Pancreas (tissue), 10 donors: ENCODE results near the gene ARHGEF40. TPM values are rescaled to one million over a fixed set of nuclear protein-coding genes. Genes with fewer than 3 reads are reported as not detected.
A peak's percentile ranks its signal among the peaks of the same experiment; 100 is the strongest.

Experiments used
- ATAC-seq, 4 donors: fragments of 200-7000 bp; cut with Tn5 transposase; one replicate each; pipeline versions ENCODE4 v1.8.0 to v1.9.1; 2020; ENCODE audit warnings: mild to moderate bottlenecking in 4 of 4, moderate library complexity in 4 of 4
- DNase-seq, 6 donors: peaks; one replicate each; pipeline ENCODE4 v3.0.0-alpha.2; 2020
- FAIRE-seq: peaks from 2 replicates; lab custom pipeline; 2012; peaks lifted over from hg19 to GRCh38; lab: Jason Lieb, UNC
- H3K27ac ChIP-seq, 4 donors: fragments of 200-600 bp; sonication (generic); 1 replicate in 3 of 4; 2 replicates in 1 of 4; pipeline versions ENCODE4 v1.5.0 to v1.8.0; 2020
- H3K27me3 ChIP-seq, 4 donors: fragments of 200-600 bp; one replicate each; pipeline ENCODE4 v1.8.0; 2021
- H3K36me3 ChIP-seq, 3 donors: fragments of 200-600 bp; sonication (generic) in 1 of 3; one replicate each; pipeline versions ENCODE4 v1.5.0 to v1.8.0; 2020 to 2021
- H3K4me1 ChIP-seq, 3 donors: fragments of 200-600 bp; one replicate each; pipeline ENCODE4 v1.8.0; 2021
- H3K4me3 ChIP-seq, 4 donors: fragments of 200-600 bp; sonication (generic) in 2 of 4; one replicate each; pipeline versions ENCODE4 v1.5.0 to v1.8.0; 2020 to 2021
- H3K9me3 ChIP-seq, 4 donors: fragments of 200-600 bp; one replicate each; pipeline ENCODE4 v1.8.0; 2021
- WGBS, 2 donors: extraction: QIAGEN DNeasy Blood & Tissue Kit; methylation state at CpG; one replicate each; pipeline ENCODE4 v1.1.7; 2013; 5-methylcytosine and 5-hydroxymethylcytosine counted together
- intact Hi-C, 3 donors: fragments of 100-400 bp; cut with DNase I; formaldehyde crosslinking; loops; one replicate each; pipeline versions ENCODE4 v1.11.1 to v1.14.2; 2022
- polyA plus RNA-seq, 2 donors: library from polyadenylated mRNA; stranded (reverse); fragments of 200-250 nt; gene quantifications; one replicate each; pipeline ENCODE4 v1.2.3, GENCODE V29; 2013
- total RNA-seq, 6 donors: library from RNA; stranded (reverse); fragmentation: NEBNext Ultra II Directional in 4 of 6; extraction: Animal tissue kit (Norgen Biotek cat#: 25700) in 4 of 6; gene quantifications; one replicate each; pipeline versions ENCODE4 v1.2.1 to v1.2.4, GENCODE V29; 2021 to 2023
- TF ChIP-seq, protein P1 (sequence below), 4 donors: fragments of 200-600 bp; sonication (generic) in 3 of 4; IDR thresholded peaks; one replicate each; pipeline versions ENCODE4 v1.5.0 to v1.8.0; 2021; ENCODE audit warnings: antibody characterized with exemption in 4 of 4
- donor health status: healthy with polysubstance abuse.
- donor health status: DM: no; HTN: no; CAD: no; lungs with moderate emphysema.
- donor health status: DM: no; HTN: no; CAD: no.
- donor health status: control.
- donor health status: control.
- donor health status: Bipolar disorder and iron deficiency.
- donor health status: DM: yes; HTN: yes; CAD: no.
- donor health status: DM: no; HTN: no; CAD: no.
- donor health status: DM: no; HTN: no; CAD: no.
- donor health status: DM: yes; HTN: yes; CAD: no.

The ARHGEF40 gene
- total and polyA plus RNA-seq, 8 donors = 24.5 to 77.0 (median 43.8) TPM

DNA sequence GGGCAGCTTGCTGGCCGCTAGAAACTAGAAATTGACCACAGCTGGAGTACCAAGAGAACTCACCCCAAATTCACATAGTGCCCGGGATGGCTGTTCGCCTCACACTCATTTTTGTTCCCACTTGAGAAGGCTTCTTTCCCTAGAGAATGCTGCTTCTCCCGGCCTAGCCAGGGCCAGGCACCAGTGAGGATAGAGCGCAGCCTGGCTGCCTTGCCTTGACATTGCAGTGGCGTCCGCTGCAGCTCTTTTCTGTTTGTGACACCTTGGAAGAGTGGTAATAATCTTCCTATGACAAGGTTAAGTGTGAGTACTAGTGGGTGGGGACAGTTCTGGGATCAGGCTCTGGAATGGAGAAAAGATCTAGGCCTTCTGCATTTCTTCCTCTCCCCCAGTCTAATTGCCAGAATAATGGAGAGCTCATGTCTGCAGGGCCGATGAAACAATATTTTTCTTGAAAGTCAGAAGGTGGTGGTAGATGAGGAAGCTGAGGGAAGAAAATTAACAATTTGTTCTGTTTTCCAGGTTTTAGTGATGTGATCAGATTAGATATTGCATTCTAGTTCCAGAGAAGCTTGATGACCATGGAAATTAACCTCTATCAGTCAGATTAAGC lies 34.5 kb downstream of the ARHGEF40 start:
- H3K36me3 ChIP-seq = no peaks in the 10 kb centered on the region
- intact Hi-C loops = loop anchor here in 1 of 3 donors (5.0 kb wide), 1 partner anchor 37 kb away; no protein-coding TSS in a partner anchor
- DNase-seq (peak; percentile 69 to 87 (median 75)), ATAC-seq (peak; percentile 67 to 84 (median 76)), FAIRE-seq (no peak)
- H3K4me1 ChIP-seq = peaks cover 14 to 36% (median 18%) of the 10 kb centered on the region in 3 donors
- TF ChIP-seq, protein P1, sequence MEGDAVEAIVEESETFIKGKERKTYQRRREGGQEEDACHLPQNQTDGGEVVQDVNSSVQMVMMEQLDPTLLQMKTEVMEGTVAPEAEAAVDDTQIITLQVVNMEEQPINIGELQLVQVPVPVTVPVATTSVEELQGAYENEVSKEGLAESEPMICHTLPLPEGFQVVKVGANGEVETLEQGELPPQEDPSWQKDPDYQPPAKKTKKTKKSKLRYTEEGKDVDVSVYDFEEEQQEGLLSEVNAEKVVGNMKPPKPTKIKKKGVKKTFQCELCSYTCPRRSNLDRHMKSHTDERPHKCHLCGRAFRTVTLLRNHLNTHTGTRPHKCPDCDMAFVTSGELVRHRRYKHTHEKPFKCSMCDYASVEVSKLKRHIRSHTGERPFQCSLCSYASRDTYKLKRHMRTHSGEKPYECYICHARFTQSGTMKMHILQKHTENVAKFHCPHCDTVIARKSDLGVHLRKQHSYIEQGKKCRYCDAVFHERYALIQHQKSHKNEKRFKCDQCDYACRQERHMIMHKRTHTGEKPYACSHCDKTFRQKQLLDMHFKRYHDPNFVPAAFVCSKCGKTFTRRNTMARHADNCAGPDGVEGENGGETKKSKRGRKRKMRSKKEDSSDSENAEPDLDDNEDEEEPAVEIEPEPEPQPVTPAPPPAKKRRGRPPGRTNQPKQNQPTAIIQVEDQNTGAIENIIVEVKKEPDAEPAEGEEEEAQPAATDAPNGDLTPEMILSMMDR (IDR thresholded peaks at IDR 0.05) = peak; percentile 63 to 93 (median 82)
- H3K27me3 ChIP-seq = no peaks in the 10 kb centered on the region
- H3K27ac ChIP-seq = peak overlapping the region; percentile 98 to 100 (median 98)
- H3K4me3 ChIP-seq = peak overlapping the region; percentile 49 to 67 (median 56)
- no peaks in the 10 kb centered on the region for H3K9me3 ChIP-seq
- WGBS, 2 donors = 2% methylated on average over 8 of the region's 8 CpGs

DNA sequence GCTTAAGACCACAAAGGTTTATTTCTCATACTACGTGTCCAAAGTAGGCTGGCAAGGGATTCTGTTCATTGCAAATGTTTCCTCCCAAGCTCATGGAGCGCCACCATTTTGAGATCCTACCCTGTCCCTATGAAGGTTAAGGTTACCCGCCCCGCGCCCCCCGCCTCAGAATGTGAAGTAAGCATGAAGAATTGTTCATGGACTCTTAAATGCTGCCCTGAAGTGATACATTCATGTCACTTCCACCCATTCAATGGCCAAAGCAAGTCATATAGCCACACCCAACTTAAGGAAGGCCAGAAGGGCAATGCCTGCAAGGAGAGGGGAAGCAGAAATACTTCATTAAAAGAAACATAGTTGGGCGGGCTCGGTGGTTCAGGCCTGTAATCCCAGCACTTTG lies 35.0 kb downstream of the ARHGEF40 start:
- TF ChIP-seq, protein P1 (IDR thresholded peaks at IDR 0.05) = no peak
- H3K4me3 ChIP-seq = no peak overlapping the region
- peaks cover 12 to 31% (median 18%) of the 10 kb centered on the region in 3 donors for H3K4me1 ChIP-seq
- peak overlapping the region in 3 of 4 donors; percentile 98 for H3K27ac ChIP-seq
- H3K9me3 ChIP-seq = no peaks in the 10 kb centered on the region
- intact Hi-C loops = no loop called here
- ATAC-seq = no peak
- DNase-seq = no peak
- no peak for FAIRE-seq
- no peaks in the 10 kb centered on the region for H3K27me3 ChIP-seq
- 79 to 83% methylated on average over 8 of the region's 8 CpGs for WGBS, 2 donors
- H3K36me3 ChIP-seq = no peaks in the 10 kb centered on the region

DNA sequence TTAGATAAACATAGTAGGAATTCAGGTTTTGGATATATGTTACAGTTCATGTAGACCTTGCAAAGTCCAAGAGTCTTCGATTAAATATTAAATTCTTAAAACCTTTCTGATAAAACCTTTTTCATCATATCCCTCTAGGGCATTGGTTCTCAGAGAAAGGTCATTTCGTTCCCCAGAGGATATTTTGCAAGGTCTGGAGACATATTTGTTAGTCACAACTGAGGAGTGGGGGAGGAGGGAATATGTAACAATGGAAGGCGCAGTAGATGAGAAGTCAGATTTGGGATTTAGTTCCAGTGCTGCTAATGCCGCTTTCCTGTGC lies 36.0 kb downstream of the ARHGEF40 start:
- Histone ChIP-seq H3K4me1 (peaks cover 12 to 30% (median 18%) of the 10 kb centered on the region in 3 donors), H3K27ac (peak overlapping the region in 2 of 4 donors; percentile 5 to 98), H3K36me3 (no peaks in the 10 kb centered on the region), H3K4me3 (no peak overlapping the region), H3K27me3 (no peaks in the 10 kb centered on the region), H3K9me3 (no peaks in the 10 kb centered on the region)
- ATAC-seq = no peak
- no peak for DNase-seq
- intact Hi-C loops = no loop called here
- TF ChIP-seq, protein P1 (IDR thresholded peaks at IDR 0.05) = no peak
- no peak for FAIRE-seq
- 54 to 63% methylated on average over 4 of the region's 4 CpGs for WGBS, 2 donors

DNA sequence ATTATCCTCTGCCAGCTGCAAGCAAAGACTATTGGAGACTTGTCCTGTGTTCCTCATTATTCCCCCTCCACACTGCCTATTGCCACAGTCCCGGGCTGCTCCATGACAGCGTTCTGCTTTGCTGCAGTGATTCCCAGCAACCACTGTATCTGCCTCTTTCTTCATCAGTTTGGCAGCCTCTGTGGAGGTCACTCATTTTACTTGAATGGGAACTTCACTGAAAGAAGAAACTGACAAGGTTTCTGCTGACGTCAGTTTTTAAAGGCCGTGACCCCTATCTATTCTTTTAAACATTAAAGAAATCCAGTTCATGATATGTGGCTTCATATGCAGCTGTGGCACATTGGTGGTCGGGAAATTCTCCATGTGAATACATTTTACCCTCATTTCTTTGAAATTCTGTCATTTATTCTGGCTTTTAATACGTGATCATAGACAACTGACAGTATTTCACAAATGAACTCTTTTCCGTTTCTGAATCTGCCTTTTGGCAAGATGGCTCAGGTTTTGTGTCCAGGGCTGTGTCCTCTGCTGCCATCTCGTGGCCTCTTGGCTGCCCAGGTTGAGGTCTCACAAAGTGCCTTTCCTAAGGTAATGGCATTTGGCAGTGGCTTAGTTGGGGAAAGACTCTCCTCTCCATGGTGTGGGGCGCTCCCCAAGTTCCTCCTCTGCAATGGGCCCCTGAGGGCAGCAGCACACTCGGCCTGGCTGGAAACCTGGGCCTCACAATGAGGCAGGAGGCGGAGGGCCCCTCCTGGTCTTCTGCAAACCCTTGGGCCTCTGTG lies 36.6 kb downstream of the ARHGEF40 start:
- peaks cover 12 to 30% (median 18%) of the 10 kb centered on the region in 3 donors for H3K4me1 ChIP-seq
- H3K36me3 ChIP-seq = no peaks in the 10 kb centered on the region
- H3K9me3 ChIP-seq = no peaks in the 10 kb centered on the region
- H3K4me3 ChIP-seq = no peak overlapping the region
- 11% methylated on average over 11 of the region's 11 CpGs for WGBS, 2 donors
- ATAC-seq (peak in 3 of 4 donors; percentile 40 to 46 (median 41)), DNase-seq (peak; percentile 79 to 88 (median 86)), FAIRE-seq (no peak)
- H3K27me3 ChIP-seq = no peaks in the 10 kb centered on the region
- peak overlapping the region in 2 of 4 donors; percentile 5 to 98 for H3K27ac ChIP-seq
- TF ChIP-seq, protein P1 (IDR thresholded peaks at IDR 0.05) = peak; percentile 57 to 86 (median 81)
- intact Hi-C loops = no loop called here
